ENCODE measurements around the gene SMIM41.

The SMIM41 gene

GRCh38 chr12:52152905-52153317 is 73.4 kb downstream of the SMIM41 start:
- no peak overlapping the region for H3K4me3 ChIP-seq (ENCODE audit: low read length)
- TF ChIP-seq ZNF274 (IDR thresholded peaks at IDR 0.05; ENCODE audit: low read depth, low read length), result no peak

GRCh38 chr12:52155048-52155868 is 75.8 kb downstream of the SMIM41 start:
- TF ChIP-seq ZNF274 (IDR thresholded peaks at IDR 0.05; ENCODE audit: low read depth, low read length), result no peak
- H3K4me3 ChIP-seq (ENCODE audit: low read length), result no peak overlapping the region

- H3K4me3 ChIP-seq (ENCODE audit: low read length), result no peak overlapping the region
- no peak for TF ChIP-seq ZNF274 (IDR thresholded peaks at IDR 0.05; ENCODE audit: low read depth, low read length)
These were observed 76.8 kb downstream of the SMIM41 start for GRCh38 chr12:52156311-52156710.

GRCh38 chr12:52156757-52157565 is 77.5 kb downstream of the SMIM41 start:
- no peak overlapping the region for H3K4me3 ChIP-seq (ENCODE audit: low read length)
- no peak for TF ChIP-seq ZNF274 (IDR thresholded peaks at IDR 0.05; ENCODE audit: low read depth, low read length)

- H3K4me3 ChIP-seq (ENCODE audit: low read length), result no peak overlapping the region
- no peak for TF ChIP-seq ZNF274 (IDR thresholded peaks at IDR 0.05; ENCODE audit: low read depth, low read length)
These were observed 78.2 kb downstream of the SMIM41 start for GRCh38 chr12:52157566-52158150.

All from GM08714 (cell line).